ENCODE data around the gene GRIN3B. TPM values are rescaled to one million over a fixed set of nuclear protein-coding genes. Genes with fewer than 3 reads are reported as not detected.
A peak's percentile ranks its signal among the peaks of the same experiment; 100 is the strongest.

Gene GRIN3B
- polyA plus RNA-seq, 1 donor = 0.22 TPM

- no peak for DNase-seq
- WGBS (ENCODE audit: insufficient coverage, low lambda C conversion rate) = no CpG with 5 or more reads among the region's 22 CpGs
- H3K4me1 ChIP-seq (ENCODE audit: control insufficient read depth, insufficient read depth, low read length) = peaks cover 22% of the 10 kb centered on the region
Observed at GRCh38 chr19:1037621-1038064, 37.4 kb downstream of the GRIN3B start.

DNA sequence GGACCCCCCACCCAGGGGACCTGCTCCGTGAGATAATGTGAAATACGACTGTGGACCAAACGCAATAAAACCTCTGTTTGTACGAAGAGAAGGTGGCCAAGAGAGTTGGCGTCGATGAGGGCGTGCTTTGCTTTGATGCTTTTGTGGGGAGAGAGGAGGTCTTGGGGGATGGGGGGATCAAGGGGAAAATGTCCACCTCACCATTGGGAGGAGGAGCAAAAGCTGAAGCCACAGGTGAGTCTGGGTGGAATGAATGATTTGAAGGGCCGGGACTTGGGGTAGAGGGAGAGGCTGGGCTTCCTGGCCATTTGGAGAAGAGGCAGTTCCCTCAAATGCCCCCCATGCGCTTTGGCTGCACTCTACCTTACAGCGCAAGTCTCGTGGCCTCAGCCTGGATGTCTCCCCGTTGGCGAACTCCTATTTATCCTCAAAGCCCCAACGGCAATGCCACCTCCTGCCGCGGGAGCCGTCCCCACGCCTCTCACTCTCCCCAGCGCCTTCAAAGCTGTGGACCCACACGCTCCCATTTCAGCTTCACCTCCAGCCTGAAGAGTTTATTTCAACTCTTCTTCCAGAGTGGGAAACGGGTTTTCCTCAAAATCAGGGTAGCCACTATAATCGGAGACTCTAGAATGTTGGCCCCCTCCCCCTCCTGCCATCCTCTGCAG is 38.9 kb downstream of the GRIN3B start:
- DNase-seq = no peak
- Histone ChIP-seq H3K36me3 (ENCODE audit: control insufficient read depth, insufficient read depth, low read length) (peaks cover 7% of the 10 kb centered on the region), H3K27ac (ENCODE audit: low read length) (no peak overlapping the region), H3K4me3 (ENCODE audit: low read length) (no peak overlapping the region), H3K4me1 (ENCODE audit: control insufficient read depth, insufficient read depth, low read length) (peaks cover 22% of the 10 kb centered on the region), H3K27me3 (ENCODE audit: control insufficient read depth, insufficient read depth, low read length) (peaks cover 4% of the 10 kb centered on the region), H3K9me3 (ENCODE audit: control insufficient read depth, low read depth, low read length) (peaks cover 4% of the 10 kb centered on the region)
- no CpG with 5 or more reads among the region's 22 CpGs for WGBS (ENCODE audit: insufficient coverage, low lambda C conversion rate)

More at GRCh38 chr19:1037621-1038064, 37.4 kb downstream of the GRIN3B start:
- Histone ChIP-seq H3K27ac (ENCODE audit: low read length) (no peak overlapping the region), H3K27me3 (ENCODE audit: control insufficient read depth, insufficient read depth, low read length) (peaks cover 4% of the 10 kb centered on the region), H3K4me3 (ENCODE audit: low read length) (no peak overlapping the region), H3K9me3 (ENCODE audit: control insufficient read depth, low read depth, low read length) (peaks cover 4% of the 10 kb centered on the region), H3K36me3 (ENCODE audit: control insufficient read depth, insufficient read depth, low read length) (peaks cover 9% of the 10 kb centered on the region)

DNA sequence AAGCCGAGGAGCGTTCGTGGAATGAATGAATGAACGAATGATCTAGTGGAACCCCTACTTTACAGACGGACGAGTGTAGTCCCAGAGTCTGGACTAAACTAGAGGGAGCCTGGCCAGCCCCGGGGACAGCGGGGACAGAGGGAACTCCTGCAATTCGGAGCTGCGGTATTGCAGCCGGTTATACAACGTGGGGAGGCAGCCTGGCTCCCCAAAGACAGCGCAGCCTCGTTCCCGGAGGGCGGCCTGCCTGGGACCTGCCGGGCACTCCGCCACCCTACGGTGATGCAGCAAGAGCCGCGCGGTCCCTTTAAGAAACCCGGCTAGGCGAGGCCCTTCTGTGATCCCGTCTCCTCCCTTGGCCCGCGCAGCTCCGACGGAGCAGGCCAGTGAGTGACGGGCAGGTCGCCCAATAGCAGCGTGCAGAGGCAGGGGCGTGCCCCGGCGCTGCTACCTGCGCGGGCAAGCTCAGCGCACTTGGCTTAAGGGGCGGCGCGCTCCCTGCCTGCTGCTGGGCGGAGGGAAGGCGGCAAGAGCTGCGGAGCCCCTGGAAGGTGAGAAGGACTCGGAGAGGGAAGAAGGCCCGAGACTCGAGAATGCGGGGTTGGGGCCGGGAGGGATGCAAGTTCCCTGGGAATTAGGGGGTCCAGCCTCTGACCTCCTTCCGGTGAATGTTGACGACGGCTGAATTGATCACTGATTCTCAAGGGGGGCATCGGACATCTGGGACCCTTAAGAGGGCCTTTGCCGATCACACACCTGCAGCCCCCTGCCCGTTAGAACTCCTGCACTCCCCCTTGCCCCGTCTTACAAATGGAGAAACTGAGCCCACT is 39.6 kb downstream of the GRIN3B start, which contains the start of gene ABCA7:
Gene ABCA7 (plus strand): TSS at position 462 of the 830 bp plus-strand sequence. CDS start 1,255 bp downstream, outside the sequence.
- peaks cover 22% of the 10 kb centered on the region for H3K4me1 ChIP-seq (ENCODE audit: control insufficient read depth, insufficient read depth, low read length)
- H3K27ac ChIP-seq (ENCODE audit: low read length) = no peak within 1 kb of the TSS
- peaks cover 7% of the 10 kb centered on the region for H3K36me3 ChIP-seq (ENCODE audit: control insufficient read depth, insufficient read depth, low read length)
- no CpG with 5 or more reads among the region's 56 CpGs for WGBS (ENCODE audit: insufficient coverage, low lambda C conversion rate)
- peaks cover 6% of the 10 kb centered on the region for H3K9me3 ChIP-seq (ENCODE audit: control insufficient read depth, low read depth, low read length)
- peak; percentile 97 to 99 for DNase-seq
- H3K4me3 ChIP-seq (ENCODE audit: low read length) = peak within 1 kb of the TSS; percentile 36
- peaks cover 4% of the 10 kb centered on the region for H3K27me3 ChIP-seq (ENCODE audit: control insufficient read depth, insufficient read depth, low read length)

GRCh38 chr19:1040476-1041271 is 40.5 kb downstream of the GRIN3B start:
- Histone ChIP-seq H3K36me3 (ENCODE audit: control insufficient read depth, insufficient read depth, low read length) (peaks cover 7% of the 10 kb centered on the region), H3K27me3 (ENCODE audit: control insufficient read depth, insufficient read depth, low read length) (peaks cover 4% of the 10 kb centered on the region), H3K27ac (ENCODE audit: low read length) (no peak overlapping the region), H3K4me3 (ENCODE audit: low read length) (peak overlapping the region; percentile 36), H3K4me1 (ENCODE audit: control insufficient read depth, insufficient read depth, low read length) (peaks cover 22% of the 10 kb centered on the region), H3K9me3 (ENCODE audit: control insufficient read depth, low read depth, low read length) (peaks cover 7% of the 10 kb centered on the region)
- DNase-seq = peak; percentile 69 to 86
- WGBS (ENCODE audit: insufficient coverage, low lambda C conversion rate) = 0% methylated on average over 2 of the region's 27 CpGs

DNA sequence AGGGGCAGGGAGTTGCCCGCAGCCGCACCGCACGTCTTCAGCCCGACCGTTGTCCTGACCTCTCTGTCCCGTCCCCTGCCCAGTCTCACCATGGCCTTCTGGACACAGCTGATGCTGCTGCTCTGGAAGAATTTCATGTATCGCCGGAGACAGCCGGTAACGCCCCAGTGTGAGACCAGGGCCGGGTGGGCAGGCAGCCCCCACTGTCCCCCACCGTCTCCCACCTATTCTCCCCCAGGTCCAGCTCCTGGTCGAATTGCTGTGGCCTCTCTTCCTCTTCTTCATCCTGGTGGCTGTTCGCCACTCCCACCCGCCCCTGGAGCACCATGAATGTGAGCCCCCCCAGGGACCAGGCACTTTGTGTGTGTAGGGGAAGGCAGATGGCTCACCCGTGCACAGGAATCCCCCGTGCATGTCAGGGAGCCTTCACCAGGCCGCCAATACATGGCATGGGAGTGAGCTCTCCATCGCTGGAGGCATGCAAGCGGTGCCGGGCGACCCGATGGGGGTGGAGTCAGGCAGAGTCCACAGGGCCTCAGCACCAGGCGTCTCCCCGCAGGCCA is 41.1 kb downstream of the GRIN3B start:
- Histone ChIP-seq H3K27me3 (ENCODE audit: control insufficient read depth, insufficient read depth, low read length) (peaks cover 4% of the 10 kb centered on the region), H3K36me3 (ENCODE audit: control insufficient read depth, insufficient read depth, low read length) (peaks cover 3% of the 10 kb centered on the region), H3K4me3 (ENCODE audit: low read length) (peak overlapping the region; percentile 15), H3K4me1 (ENCODE audit: control insufficient read depth, insufficient read depth, low read length) (peaks cover 22% of the 10 kb centered on the region), H3K27ac (ENCODE audit: low read length) (no peak overlapping the region), H3K9me3 (ENCODE audit: control insufficient read depth, low read depth, low read length) (peaks cover 12% of the 10 kb centered on the region)
- DNase-seq = no peak
- WGBS (ENCODE audit: insufficient coverage, low lambda C conversion rate) = 0% methylated on average over 4 of the region's 26 CpGs

GRCh38 chr19:1041835-1042685 is 41.8 kb downstream of the GRIN3B start:
- H3K27ac ChIP-seq (ENCODE audit: low read length) = no peak overlapping the region
- H3K4me3 ChIP-seq (ENCODE audit: low read length) = no peak overlapping the region
- WGBS (ENCODE audit: insufficient coverage, low lambda C conversion rate) = no CpG with 5 or more reads among the region's 43 CpGs
- no peak for DNase-seq
- peaks cover 22% of the 10 kb centered on the region for H3K4me1 ChIP-seq (ENCODE audit: control insufficient read depth, insufficient read depth, low read length)
- peaks cover 3% of the 10 kb centered on the region for H3K36me3 ChIP-seq (ENCODE audit: control insufficient read depth, insufficient read depth, low read length)
- H3K27me3 ChIP-seq (ENCODE audit: control insufficient read depth, insufficient read depth, low read length) = peaks cover 4% of the 10 kb centered on the region
- H3K9me3 ChIP-seq (ENCODE audit: control insufficient read depth, low read depth, low read length) = peaks cover 19% of the 10 kb centered on the region

GRCh38 chr19:1042689-1043511 is 42.7 kb downstream of the GRIN3B start:
- Histone ChIP-seq H3K27me3 (ENCODE audit: control insufficient read depth, insufficient read depth, low read length) (peaks cover 4% of the 10 kb centered on the region), H3K4me1 (ENCODE audit: control insufficient read depth, insufficient read depth, low read length) (peaks cover 22% of the 10 kb centered on the region), H3K9me3 (ENCODE audit: control insufficient read depth, low read depth, low read length) (peaks cover 19% of the 10 kb centered on the region), H3K36me3 (ENCODE audit: control insufficient read depth, insufficient read depth, low read length) (no peaks in the 10 kb centered on the region), H3K4me3 (ENCODE audit: low read length) (no peak overlapping the region), H3K27ac (ENCODE audit: low read length) (no peak overlapping the region)
- WGBS (ENCODE audit: insufficient coverage, low lambda C conversion rate) = no CpG with 5 or more reads among the region's 23 CpGs
- DNase-seq = no peak

GRCh38 chr19:1045247-1045603 is 45.0 kb downstream of the GRIN3B start:
- WGBS (ENCODE audit: insufficient coverage, low lambda C conversion rate) = no CpG with 5 or more reads among the region's 10 CpGs
- H3K4me1 ChIP-seq (ENCODE audit: control insufficient read depth, insufficient read depth, low read length) = peaks cover 14% of the 10 kb centered on the region
- H3K4me3 ChIP-seq (ENCODE audit: low read length) = no peak overlapping the region
- no peak overlapping the region for H3K27ac ChIP-seq (ENCODE audit: low read length)
- peaks cover 19% of the 10 kb centered on the region for H3K9me3 ChIP-seq (ENCODE audit: control insufficient read depth, low read depth, low read length)
- H3K27me3 ChIP-seq (ENCODE audit: control insufficient read depth, insufficient read depth, low read length) = peaks cover 4% of the 10 kb centered on the region
- no peak for DNase-seq
- no peaks in the 10 kb centered on the region for H3K36me3 ChIP-seq (ENCODE audit: control insufficient read depth, insufficient read depth, low read length)

GRCh38 chr19:1046117-1046626 is 46.0 kb downstream of the GRIN3B start:
- no peaks in the 10 kb centered on the region for H3K36me3 ChIP-seq (ENCODE audit: control insufficient read depth, insufficient read depth, low read length)
- H3K4me3 ChIP-seq (ENCODE audit: low read length) = no peak overlapping the region
- H3K27me3 ChIP-seq (ENCODE audit: control insufficient read depth, insufficient read depth, low read length) = peaks cover 3% of the 10 kb centered on the region
- H3K27ac ChIP-seq (ENCODE audit: low read length) = no peak overlapping the region
- H3K4me1 ChIP-seq (ENCODE audit: control insufficient read depth, insufficient read depth, low read length) = peaks cover 5% of the 10 kb centered on the region
- WGBS (ENCODE audit: insufficient coverage, low lambda C conversion rate) = no CpG with 5 or more reads among the region's 33 CpGs
- DNase-seq = no peak
- peaks cover 23% of the 10 kb centered on the region for H3K9me3 ChIP-seq (ENCODE audit: control insufficient read depth, low read depth, low read length)

Data from large intestine (tissue), 3 donors.